ENCODE data around the gene PIK3R2. TPM values are rescaled to one million over a fixed set of nuclear protein-coding genes. Genes with fewer than 3 reads are reported as not detected.
A peak's percentile ranks its signal among the peaks of the same experiment; 100 is the strongest.

Gene PIK3R2
- total and polyA plus RNA-seq, 3 experiments from 2014 or later: 5.7 to 17.9 (median 17.7) TPM

- Histone ChIP-seq H3K36me3 (ENCODE audit: insufficient read depth, low read length) (peaks cover 58% of the 10 kb centered on the region), H3K9me3 (ENCODE audit: low read length) (no peaks in the 10 kb centered on the region)
- CTCF ChIA-PET: no interaction called here
Observed at GRCh38 chr19:18126097-18126496, 26.9 kb upstream of the PIK3R2 start.

GRCh38 chr19:18128044-18128443, 24.9 kb upstream of the PIK3R2 start:
- Mint-ChIP-seq H3K27ac (peak overlapping the region in 5 of 8 donors; percentile 21 to 79 (median 74)), H3K27me3 (no peaks in the 10 kb centered on the region), H3K9me3 (no peaks in the 10 kb centered on the region), H3K4me1 (peaks cover 0 to 10% (median 2%) of the 10 kb centered on the region in 3 donors), H3K36me3 (peaks cover 5 to 77% (median 8%) of the 10 kb centered on the region in 3 donors), H3K4me3 (no peak overlapping the region)
- no peak for DNase-seq
- Histone ChIP-seq H3K4me3 (ENCODE audit: low read length) (no peak overlapping the region), H3K4me1 (ENCODE audit: insufficient read depth, low read length) (no peaks in the 10 kb centered on the region), H3K27ac (ENCODE audit: low read depth, low read length) (peak overlapping the region; percentile 24), H3K27me3 (ENCODE audit: insufficient read depth, low read length, poor library complexity, severe bottlenecking) (no peaks in the 10 kb centered on the region), H3K36me3 (ENCODE audit: insufficient read depth, low read length) (peaks cover 51% of the 10 kb centered on the region), H3K9me3 (ENCODE audit: low read length) (no peaks in the 10 kb centered on the region)
- ChIA-PET POLR2A (no interaction called here), CTCF (no interaction called here)

More at GRCh38 chr19:18126097-18126496, 26.9 kb upstream of the PIK3R2 start:
- peaks cover 0 to 13% (median 2%) of the 10 kb centered on the region in 3 donors for H3K4me1 Mint-ChIP-seq
- no peak overlapping the region for H3K4me3 Mint-ChIP-seq
- POLR2A ChIA-PET: interaction anchor here (0.6 kb wide), 2 partner anchors 303 to 650 kb away, joined by 3 read pairs; no protein-coding TSS in a partner anchor
- H3K27ac Mint-ChIP-seq: peak overlapping the region in 2 of 8 donors; percentile 12 to 61
- Histone ChIP-seq H3K4me3 (ENCODE audit: low read length) (no peak overlapping the region), H3K27ac (ENCODE audit: low read depth, low read length) (no peak overlapping the region), H3K27me3 (ENCODE audit: insufficient read depth, low read length, poor library complexity, severe bottlenecking) (no peaks in the 10 kb centered on the region), H3K4me1 (ENCODE audit: insufficient read depth, low read length) (no peaks in the 10 kb centered on the region)
- no peaks in the 10 kb centered on the region for H3K27me3 Mint-ChIP-seq
- H3K36me3 Mint-ChIP-seq: peaks cover 0 to 77% (median 4%) of the 10 kb centered on the region in 3 donors
- DNase-seq: no peak
- no peaks in the 10 kb centered on the region for H3K9me3 Mint-ChIP-seq

GRCh38 chr19:18128805-18129204, 24.2 kb upstream of the PIK3R2 start:
- Histone ChIP-seq H3K27ac (ENCODE audit: low read depth, low read length) (no peak overlapping the region), H3K4me3 (ENCODE audit: low read length) (no peak overlapping the region), H3K36me3 (ENCODE audit: insufficient read depth, low read length) (peaks cover 43% of the 10 kb centered on the region), H3K4me1 (ENCODE audit: insufficient read depth, low read length) (no peaks in the 10 kb centered on the region), H3K9me3 (ENCODE audit: low read length) (no peaks in the 10 kb centered on the region), H3K27me3 (ENCODE audit: insufficient read depth, low read length, poor library complexity, severe bottlenecking) (no peaks in the 10 kb centered on the region)
- DNase-seq: no peak
- Mint-ChIP-seq H3K4me3 (no peak overlapping the region), H3K27me3 (no peaks in the 10 kb centered on the region), H3K27ac (peak overlapping the region in 3 of 8 donors; percentile 52 to 61 (median 60)), H3K9me3 (no peaks in the 10 kb centered on the region), H3K36me3 (peaks cover 5 to 75% (median 8%) of the 10 kb centered on the region in 3 donors), H3K4me1 (peaks cover 0 to 6% (median 2%) of the 10 kb centered on the region in 3 donors)
- CTCF ChIA-PET: no interaction called here
- POLR2A ChIA-PET: no interaction called here

GRCh38 chr19:18130523-18131242, 22.3 kb upstream of the PIK3R2 start:
- H3K4me1 ChIP-seq (ENCODE audit: insufficient read depth, low read length): no peaks in the 10 kb centered on the region
- ChIA-PET CTCF (interaction anchor here (0.9 kb wide), 1 partner anchor 192 kb away, joined by 3 read pairs; the partner anchor contains the start of gene LSM4), POLR2A (no interaction called here)
- no peaks in the 10 kb centered on the region for H3K9me3 ChIP-seq (ENCODE audit: low read length)
- H3K27me3 ChIP-seq (ENCODE audit: insufficient read depth, low read length, poor library complexity, severe bottlenecking): no peaks in the 10 kb centered on the region
- H3K4me3 ChIP-seq (ENCODE audit: low read length): no peak overlapping the region
- no peak for DNase-seq
- H3K4me3 Mint-ChIP-seq: no peak overlapping the region
- no peak overlapping the region for H3K27ac ChIP-seq (ENCODE audit: low read depth, low read length)
- peaks cover 5 to 75% (median 9%) of the 10 kb centered on the region in 3 donors for H3K36me3 Mint-ChIP-seq
- H3K27ac Mint-ChIP-seq: peak overlapping the region in 1 of 8 donors; percentile 69
- no peaks in the 10 kb centered on the region for H3K27me3 Mint-ChIP-seq
- peaks cover 44% of the 10 kb centered on the region for H3K36me3 ChIP-seq (ENCODE audit: insufficient read depth, low read length)
- H3K9me3 Mint-ChIP-seq: no peaks in the 10 kb centered on the region
- H3K4me1 Mint-ChIP-seq: peaks cover 0 to 6% (median 2%) of the 10 kb centered on the region in 3 donors

GRCh38 chr19:18131841-18132596, 20.9 kb upstream of the PIK3R2 start:
- Histone ChIP-seq H3K4me1 (ENCODE audit: insufficient read depth, low read length) (no peaks in the 10 kb centered on the region), H3K27ac (ENCODE audit: low read depth, low read length) (no peak overlapping the region), H3K4me3 (ENCODE audit: low read length) (no peak overlapping the region), H3K27me3 (ENCODE audit: insufficient read depth, low read length, poor library complexity, severe bottlenecking) (no peaks in the 10 kb centered on the region), H3K9me3 (ENCODE audit: low read length) (no peaks in the 10 kb centered on the region), H3K36me3 (ENCODE audit: insufficient read depth, low read length) (peaks cover 47% of the 10 kb centered on the region)
- CTCF ChIA-PET: interaction anchor here (1.3 kb wide), 1 partner anchor 8 kb away, joined by 4 read pairs; no protein-coding TSS in a partner anchor
- H3K4me1 Mint-ChIP-seq: peaks cover 0 to 6% (median 0%) of the 10 kb centered on the region in 3 donors
- H3K36me3 Mint-ChIP-seq: peaks cover 5 to 79% (median 9%) of the 10 kb centered on the region in 3 donors
- POLR2A ChIA-PET: no interaction called here
- no peaks in the 10 kb centered on the region for H3K9me3 Mint-ChIP-seq
- H3K27me3 Mint-ChIP-seq: no peaks in the 10 kb centered on the region
- H3K27ac Mint-ChIP-seq: no peak overlapping the region
- no peak overlapping the region for H3K4me3 Mint-ChIP-seq
- DNase-seq: no peak

- Mint-ChIP-seq H3K27me3 (no peaks in the 10 kb centered on the region), H3K36me3 (peaks cover 9 to 78% (median 15%) of the 10 kb centered on the region in 3 donors), H3K4me1 (no peaks in the 10 kb centered on the region), H3K4me3 (no peak overlapping the region), H3K27ac (peak overlapping the region in 4 of 8 donors; percentile 29 to 71 (median 55)), H3K9me3 (no peaks in the 10 kb centered on the region)
- Histone ChIP-seq H3K4me1 (ENCODE audit: insufficient read depth, low read length) (no peaks in the 10 kb centered on the region), H3K27me3 (ENCODE audit: insufficient read depth, low read length, poor library complexity, severe bottlenecking) (no peaks in the 10 kb centered on the region), H3K4me3 (ENCODE audit: low read length) (no peak overlapping the region), H3K27ac (ENCODE audit: low read depth, low read length) (no peak overlapping the region), H3K36me3 (ENCODE audit: insufficient read depth, low read length) (peaks cover 36% of the 10 kb centered on the region), H3K9me3 (ENCODE audit: low read length) (no peaks in the 10 kb centered on the region)
- POLR2A ChIA-PET: no interaction called here
- CTCF ChIA-PET: interaction anchor here (0.9 to 2.0 kb wide), 2 partner anchors 23 to 49 kb away, joined by 3 to 5 read pairs; no protein-coding TSS in a partner anchor
- DNase-seq: no peak
Observed at GRCh38 chr19:18135712-18136584, 17.0 kb upstream of the PIK3R2 start.

GRCh38 chr19:18137242-18137641, 15.7 kb upstream of the PIK3R2 start:
- Histone ChIP-seq H3K36me3 (ENCODE audit: insufficient read depth, low read length) (peaks cover 39% of the 10 kb centered on the region), H3K4me1 (ENCODE audit: insufficient read depth, low read length) (no peaks in the 10 kb centered on the region), H3K27me3 (ENCODE audit: insufficient read depth, low read length, poor library complexity, severe bottlenecking) (no peaks in the 10 kb centered on the region), H3K9me3 (ENCODE audit: low read length) (no peaks in the 10 kb centered on the region), H3K27ac (ENCODE audit: low read depth, low read length) (no peak overlapping the region), H3K4me3 (ENCODE audit: low read length) (no peak overlapping the region)
- Mint-ChIP-seq H3K4me3 (no peak overlapping the region), H3K4me1 (no peaks in the 10 kb centered on the region), H3K36me3 (peaks cover 6 to 78% (median 14%) of the 10 kb centered on the region in 3 donors), H3K27ac (peak overlapping the region in 1 of 8 donors; percentile 32), H3K9me3 (no peaks in the 10 kb centered on the region), H3K27me3 (no peaks in the 10 kb centered on the region)
- ChIA-PET CTCF (interaction anchor here (0.9 to 1.0 kb wide), 2 partner anchors 9 to 48 kb away, joined by 3 to 4 read pairs; no protein-coding TSS in a partner anchor), POLR2A (no interaction called here)
- no peak for DNase-seq

Measured in CD8-positive, alpha-beta memory T cell (primary cell).